Islet precursor cell (in vitro differentiated cells): Measurements from ENCODE around the gene LINC01488.

ENCODE experiments used
- DNase-seq: peaks from one replicate; pipeline ENCODE4 v3.0.0-alpha.2; 2018

The LINC01488 gene

GRCh38 chr11:69481393-69481844, at the start of gene LINC01488:
Gene LINC01488, plus strand, starts transcription at chr11:69481663.
- no peak for DNase-seq

- no peak for DNase-seq
Measured at GRCh38 chr11:69431893-69432738, 49.3 kb upstream of the LINC01488 start.

- DNase-seq: no peak
Measured at GRCh38 chr11:69433741-69434140, 47.7 kb upstream of the LINC01488 start.

GRCh38 chr11:69434471-69434931, 47.0 kb upstream of the LINC01488 start:
- DNase-seq: peak; percentile 93

GRCh38 chr11:69435161-69435986, 46.1 kb upstream of the LINC01488 start:
- DNase-seq: peak; percentile 77

- no peak for DNase-seq
Measured at GRCh38 chr11:69436041-69436982, 45.2 kb upstream of the LINC01488 start.

- peak; percentile 99 for DNase-seq
Measured at GRCh38 chr11:69437001-69437875, 44.2 kb upstream of the LINC01488 start.

GRCh38 chr11:69437876-69438205, 43.6 kb upstream of the LINC01488 start:
- no peak for DNase-seq

- no peak for DNase-seq
Measured at GRCh38 chr11:69438286-69438920, 43.1 kb upstream of the LINC01488 start.

GRCh38 chr11:69439127-69439526, 42.3 kb upstream of the LINC01488 start:
- DNase-seq: no peak

GRCh38 chr11:69439651-69440464, 41.6 kb upstream of the LINC01488 start:
- no peak for DNase-seq

- DNase-seq: no peak
Measured at GRCh38 chr11:69440876-69441275, 40.6 kb upstream of the LINC01488 start.

- peak; percentile 85 for DNase-seq
Measured at GRCh38 chr11:69442012-69442806, 39.3 kb upstream of the LINC01488 start.

- DNase-seq: peak; percentile 86
Measured at GRCh38 chr11:69442807-69443137, 38.7 kb upstream of the LINC01488 start.

- peak; percentile 98 for DNase-seq
Measured at GRCh38 chr11:69443138-69443967, 38.1 kb upstream of the LINC01488 start.

GRCh38 chr11:69443968-69444364, 37.5 kb upstream of the LINC01488 start:
- no peak for DNase-seq

- peak; percentile 84 for DNase-seq
Measured at GRCh38 chr11:69444381-69445130, 36.9 kb upstream of the LINC01488 start.

- no peak for DNase-seq
Measured at GRCh38 chr11:69445131-69445470, 36.4 kb upstream of the LINC01488 start.
